ENCODE results near the gene PLS1. TPM values are rescaled to one million over a fixed set of nuclear protein-coding genes. Genes with fewer than 3 reads are reported as not detected.

The PLS1 gene
- total RNA-seq, 1 experiment from 2014 or later, result 38.8 TPM

DNA sequence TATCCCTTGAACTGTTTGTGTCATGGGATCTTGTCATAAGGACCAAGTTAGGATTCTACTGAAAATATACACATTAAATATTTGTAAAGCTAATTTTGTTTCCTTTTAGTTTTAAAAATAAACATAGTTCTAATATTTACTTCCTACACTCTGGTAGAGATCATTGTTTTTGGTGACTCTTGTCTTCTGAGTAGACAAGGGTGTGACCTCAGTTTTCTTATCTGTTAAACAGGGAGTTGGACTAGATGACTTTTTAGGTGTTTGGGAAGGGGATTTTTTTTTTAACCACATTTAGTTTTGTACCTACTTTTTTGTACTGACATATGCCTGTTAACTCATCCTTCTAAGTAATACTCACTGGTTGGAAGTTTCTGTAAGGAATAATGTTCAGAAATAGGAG, 30.8 kb downstream of the PLS1 start:
- no peak overlapping the region for H2AFZ ChIP-seq (ENCODE audit: low read depth, low read length, poor library complexity, severe bottlenecking)
- H3K9ac ChIP-seq (ENCODE audit: low read length), result no peak overlapping the region
- no peaks in the 10 kb centered on the region for H3K9me2 ChIP-seq (ENCODE audit: insufficient read depth)
- H3K4me3 ChIP-seq (replicated peaks in 1 of 2; ENCODE audit: low read depth in 1 of 2, low read length in 2 of 2), result no peak overlapping the region
- H4K20me1 ChIP-seq (ENCODE audit: insufficient read depth), result no peaks in the 10 kb centered on the region
- TF ChIP-seq JUND (IDR thresholded peaks at IDR 0.05) (no peak), SIN3A (IDR thresholded peaks at IDR 0.05; ENCODE audit: low read depth) (no peak), RAD21 (IDR thresholded peaks at IDR 0.05; ENCODE audit: low read depth) (no peak), CEBPB (IDR thresholded peaks at IDR 0.05; ENCODE audit: low read depth) (no peak), ELF1 (IDR thresholded peaks at IDR 0.05; ENCODE audit: borderline replicate concordance, low read depth) (no peak), EGR1 (IDR thresholded peaks at IDR 0.05; ENCODE audit: low read depth) (no peak)
- TF ChIP-seq, protein P1, sequence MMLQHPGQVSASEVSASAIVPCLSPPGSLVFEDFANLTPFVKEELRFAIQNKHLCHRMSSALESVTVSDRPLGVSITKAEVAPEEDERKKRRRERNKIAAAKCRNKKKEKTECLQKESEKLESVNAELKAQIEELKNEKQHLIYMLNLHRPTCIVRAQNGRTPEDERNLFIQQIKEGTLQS (IDR thresholded peaks at IDR 0.05), result no peak
- no peak overlapping the region for H3K27ac ChIP-seq (ENCODE audit: low read depth, low read length)
- H3K79me2 ChIP-seq (ENCODE audit: insufficient read depth, low read length), result no peaks in the 10 kb centered on the region; the same call in 1 of the 2 replicates
- POLR2A ChIA-PET, result no interaction called here
- H3K36me3 ChIP-seq (ENCODE audit: control insufficient read depth in 1 of 2, insufficient read depth in 2 of 2, low read length in 2 of 2), result no peaks in the 10 kb centered on the region
- H3K4me2 ChIP-seq (ENCODE audit: low read length), result no peak overlapping the region
- no peaks in the 10 kb centered on the region for H3K9me3 ChIP-seq (ENCODE audit: control insufficient read depth in 1 of 2, insufficient read depth in 1 of 2, low read depth in 1 of 2, low read length in 2 of 2)
- no peaks in the 10 kb centered on the region for H3K27me3 ChIP-seq (ENCODE audit: insufficient read depth, low read length)
- intact Hi-C loops (cut with micrococcal nuclease), result no loop called here
- no peaks in the 10 kb centered on the region for H3K4me1 ChIP-seq (ENCODE audit: control insufficient read depth in 1 of 2, insufficient read depth in 2 of 2, low read length in 2 of 2)
- ATAC-seq (no peak), DNase-seq (ENCODE audit: low read depth, low spot score) (no peak)
- CTCF ChIA-PET, result no interaction called here
- no TSS peak for BruUV-seq (replicated peaks)
- RAD21 ChIA-PET (ENCODE audit: low non-redundant PET in 1 of 2, low total read pairs in 2 of 2, uncharacterized antibody in 2 of 2, unreplicated experiment in 2 of 2), result interaction anchor here in 1 of 2 experiments (0.7 kb wide), 1 partner anchor 529 kb away, joined by 3 read pairs; no protein-coding TSS in a partner anchor

DNA sequence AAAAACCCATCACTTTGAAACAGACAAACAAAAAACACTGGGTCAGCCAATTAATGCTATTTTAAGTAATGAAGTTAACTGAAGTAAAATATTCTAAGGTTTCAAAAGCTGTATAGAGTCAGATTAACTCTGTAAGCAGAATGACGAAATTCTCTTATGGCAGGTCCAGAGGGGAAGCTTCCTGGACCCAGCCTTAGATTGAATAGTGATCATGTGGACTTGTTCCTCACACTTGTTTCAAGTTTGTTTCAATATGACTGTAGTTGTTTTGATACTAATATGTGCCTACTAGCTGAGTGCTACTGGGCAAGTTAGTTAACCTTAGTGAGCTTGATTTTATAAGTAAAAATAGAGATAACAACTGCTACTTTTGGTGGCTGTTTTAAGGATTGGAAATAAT, 32.6 kb downstream of the PLS1 start:
- POLR2A ChIA-PET, result no interaction called here

More for the DNA sequence above, 32.6 kb downstream of the PLS1 start:
- TF ChIP-seq, protein P2, sequence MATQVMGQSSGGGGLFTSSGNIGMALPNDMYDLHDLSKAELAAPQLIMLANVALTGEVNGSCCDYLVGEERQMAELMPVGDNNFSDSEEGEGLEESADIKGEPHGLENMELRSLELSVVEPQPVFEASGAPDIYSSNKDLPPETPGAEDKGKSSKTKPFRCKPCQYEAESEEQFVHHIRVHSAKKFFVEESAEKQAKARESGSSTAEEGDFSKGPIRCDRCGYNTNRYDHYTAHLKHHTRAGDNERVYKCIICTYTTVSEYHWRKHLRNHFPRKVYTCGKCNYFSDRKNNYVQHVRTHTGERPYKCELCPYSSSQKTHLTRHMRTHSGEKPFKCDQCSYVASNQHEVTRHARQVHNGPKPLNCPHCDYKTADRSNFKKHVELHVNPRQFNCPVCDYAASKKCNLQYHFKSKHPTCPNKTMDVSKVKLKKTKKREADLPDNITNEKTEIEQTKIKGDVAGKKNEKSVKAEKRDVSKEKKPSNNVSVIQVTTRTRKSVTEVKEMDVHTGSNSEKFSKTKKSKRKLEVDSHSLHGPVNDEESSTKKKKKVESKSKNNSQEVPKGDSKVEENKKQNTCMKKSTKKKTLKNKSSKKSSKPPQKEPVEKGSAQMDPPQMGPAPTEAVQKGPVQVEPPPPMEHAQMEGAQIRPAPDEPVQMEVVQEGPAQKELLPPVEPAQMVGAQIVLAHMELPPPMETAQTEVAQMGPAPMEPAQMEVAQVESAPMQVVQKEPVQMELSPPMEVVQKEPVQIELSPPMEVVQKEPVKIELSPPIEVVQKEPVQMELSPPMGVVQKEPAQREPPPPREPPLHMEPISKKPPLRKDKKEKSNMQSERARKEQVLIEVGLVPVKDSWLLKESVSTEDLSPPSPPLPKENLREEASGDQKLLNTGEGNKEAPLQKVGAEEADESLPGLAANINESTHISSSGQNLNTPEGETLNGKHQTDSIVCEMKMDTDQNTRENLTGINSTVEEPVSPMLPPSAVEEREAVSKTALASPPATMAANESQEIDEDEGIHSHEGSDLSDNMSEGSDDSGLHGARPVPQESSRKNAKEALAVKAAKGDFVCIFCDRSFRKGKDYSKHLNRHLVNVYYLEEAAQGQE (IDR thresholded peaks at IDR 0.05; ENCODE audit: low read depth), result no peak
- TF ChIP-seq ZFX (IDR thresholded peaks at IDR 0.05), result no peak
- Histone ChIP-seq H3K9me3 (ENCODE audit: control insufficient read depth in 1 of 2, insufficient read depth in 1 of 2, low read depth in 1 of 2, low read length in 2 of 2) (no peaks in the 10 kb centered on the region), H4K20me1 (ENCODE audit: insufficient read depth) (no peaks in the 10 kb centered on the region), H3K4me2 (ENCODE audit: low read length) (no peak overlapping the region), H3K4me3 (replicated peaks in 1 of 2; ENCODE audit: low read depth in 1 of 2, low read length in 2 of 2) (no peak overlapping the region), H3K36me3 (ENCODE audit: control insufficient read depth in 1 of 2, insufficient read depth in 2 of 2, low read length in 2 of 2) (no peaks in the 10 kb centered on the region), H3K27me3 (ENCODE audit: insufficient read depth, low read length) (no peaks in the 10 kb centered on the region), H3K4me1 (ENCODE audit: control insufficient read depth in 1 of 2, insufficient read depth in 2 of 2, low read length in 2 of 2) (no peaks in the 10 kb centered on the region), H3K9ac (ENCODE audit: low read length) (no peak overlapping the region), H3K79me2 (ENCODE audit: insufficient read depth, low read length) (no peaks in the 10 kb centered on the region), H3K27ac (ENCODE audit: low read depth, low read length) (no peak overlapping the region), H2AFZ (ENCODE audit: low read depth, low read length, poor library complexity, severe bottlenecking) (no peak overlapping the region), H3K9me2 (ENCODE audit: insufficient read depth) (no peaks in the 10 kb centered on the region)
- ChIA-PET CTCF (no interaction called here), RAD21 (ENCODE audit: low non-redundant PET in 1 of 2, low total read pairs in 2 of 2, uncharacterized antibody in 2 of 2, unreplicated experiment in 2 of 2) (no interaction called here)
- no TSS peak for BruUV-seq (replicated peaks)
- intact Hi-C loops (cut with micrococcal nuclease), result no loop called here
- ATAC-seq (no peak), DNase-seq (ENCODE audit: low read depth, low spot score) (no peak)

All from HCT116 (cell line).